ENCODE data around the gene ERCC1. TPM values are rescaled to one million over a fixed set of nuclear protein-coding genes. Genes with fewer than 3 reads are reported as not detected.
A peak's percentile ranks its signal among the peaks of the same experiment; 100 is the strongest.

ERCC1 gene
- total and polyA plus RNA-seq, 2 of the 13 experiments (the other 11 are each of a cell fraction or from before 2014, with no cell fraction given): 40.0 to 66.4 TPM

GRCh38 chr19:45423589-45424190 lies at the start of gene ERCC1 (continued):
- TF ChIP-seq, protein P1, sequence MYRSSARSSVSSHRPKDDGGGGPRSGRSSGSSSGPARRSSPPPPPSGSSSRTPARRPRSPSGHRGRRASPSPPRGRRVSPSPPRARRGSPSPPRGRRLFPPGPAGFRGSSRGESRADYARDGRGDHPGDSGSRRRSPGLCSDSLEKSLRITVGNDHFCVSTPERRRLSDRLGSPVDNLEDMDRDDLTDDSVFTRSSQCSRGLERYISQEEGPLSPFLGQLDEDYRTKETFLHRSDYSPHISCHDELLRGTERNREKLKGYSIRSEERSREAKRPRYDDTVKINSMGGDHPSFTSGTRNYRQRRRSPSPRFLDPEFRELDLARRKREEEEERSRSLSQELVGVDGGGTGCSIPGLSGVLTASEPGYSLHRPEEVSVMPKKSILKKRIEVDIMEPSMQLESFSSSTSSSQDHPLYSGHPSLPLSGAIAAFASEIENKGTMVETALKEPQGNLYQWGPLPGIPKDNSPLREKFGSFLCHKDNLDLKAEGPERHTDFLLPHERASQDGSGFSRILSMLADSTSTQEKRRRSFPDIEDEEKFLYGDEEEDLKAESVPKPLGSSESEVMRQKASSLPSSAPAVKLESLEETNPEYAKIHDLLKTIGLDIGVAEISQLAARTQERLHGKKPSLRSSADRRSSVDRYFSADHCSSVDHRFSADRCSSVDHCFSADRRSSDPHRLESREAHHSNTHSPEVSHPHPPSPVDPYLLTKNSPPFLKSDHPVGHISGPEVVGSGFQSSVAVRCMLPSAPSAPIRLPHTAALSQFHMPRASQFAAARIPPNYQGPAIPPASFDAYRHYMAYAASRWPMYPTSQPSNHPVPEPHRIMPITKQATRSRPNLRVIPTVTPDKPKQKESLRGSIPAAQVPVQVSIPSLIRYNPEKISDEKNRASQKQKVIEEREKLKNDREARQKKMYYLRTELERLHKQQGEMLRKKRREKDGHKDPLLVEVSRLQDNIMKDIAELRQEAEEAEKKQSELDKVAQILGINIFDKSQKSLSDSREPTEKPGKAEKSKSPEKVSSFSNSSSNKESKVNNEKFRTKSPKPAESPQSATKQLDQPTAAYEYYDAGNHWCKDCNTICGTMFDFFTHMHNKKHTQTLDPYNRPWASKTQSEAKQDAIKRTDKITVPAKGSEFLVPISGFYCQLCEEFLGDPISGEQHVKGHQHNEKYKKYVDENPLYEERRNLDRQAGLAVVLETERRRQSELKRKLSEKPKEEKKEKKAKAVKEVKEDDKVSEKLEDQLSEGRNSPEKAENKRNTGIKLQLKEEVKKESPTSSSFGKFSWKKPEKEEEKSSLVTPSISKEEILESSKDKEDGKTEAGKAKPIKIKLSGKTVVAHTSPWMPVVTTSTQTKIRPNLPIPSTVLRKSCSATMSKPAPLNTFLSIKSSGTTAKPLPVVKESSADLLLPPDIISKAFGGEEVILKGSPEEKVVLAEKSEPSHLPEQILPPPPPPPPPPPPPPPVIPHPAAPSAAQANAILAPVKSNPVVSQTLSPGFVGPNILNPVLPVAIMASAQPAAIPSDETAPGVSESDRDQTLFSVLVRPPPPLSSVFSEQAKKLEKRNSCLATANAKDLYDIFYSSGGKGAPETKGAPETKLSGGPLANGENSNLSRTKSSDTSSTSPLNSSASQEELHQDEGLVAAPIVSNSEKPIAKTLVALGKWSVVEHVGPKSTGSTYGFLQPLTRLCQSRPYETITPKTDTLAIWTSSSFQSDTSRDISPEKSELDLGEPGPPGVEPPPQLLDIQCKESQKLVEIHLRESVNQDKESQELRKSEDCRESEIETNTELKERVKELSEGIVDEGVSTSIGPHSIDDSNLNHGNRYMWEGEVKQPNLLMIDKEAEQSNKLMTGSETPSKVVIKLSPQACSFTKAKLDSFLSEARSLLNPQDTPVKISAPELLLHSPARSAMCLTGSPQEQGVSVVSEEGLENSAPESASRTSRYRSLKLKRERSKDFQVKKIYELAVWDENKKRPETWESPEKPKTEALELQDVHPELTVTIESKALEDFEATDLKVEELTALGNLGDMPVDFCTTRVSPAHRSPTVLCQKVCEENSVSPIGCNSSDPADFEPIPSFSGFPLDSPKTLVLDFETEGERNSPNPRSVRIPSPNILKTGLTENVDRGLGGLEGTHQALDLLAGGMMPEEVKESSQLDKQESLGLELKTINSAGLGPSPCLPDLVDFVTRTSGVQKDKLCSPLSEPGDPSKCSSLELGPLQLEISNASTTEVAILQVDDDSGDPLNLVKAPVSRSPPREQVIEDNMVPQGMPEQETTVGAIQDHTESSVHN (CRISPR knock-in tag; IDR thresholded peaks at IDR 0.05): peak; percentile 31; the same call in 1 of the 2 replicates
- TF ChIP-seq SSRP1 (CRISPR knock-in tag; IDR thresholded peaks at IDR 0.05): peak; percentile 40; the same call in 1 of the 2 replicates
- TF ChIP-seq FOXP1 (IDR thresholded peaks at IDR 0.05): no peak
- TF ChIP-seq FOXP1 (CRISPR knock-in tag; IDR thresholded peaks at IDR 0.05): no peak; the same call in 1 of the 2 replicates
- peak; percentile 98 for TF ChIP-seq ZNF687 (CRISPR knock-in tag; IDR thresholded peaks at IDR 0.05)
- no peak for TF ChIP-seq ATAD3A (CRISPR knock-in tag; IDR thresholded peaks at IDR 0.05)
- no peak; the same call in 1 of the 2 replicates for TF ChIP-seq ZC3H13 (CRISPR knock-in tag; IDR thresholded peaks at IDR 0.05)
- peak; percentile 88 for TF ChIP-seq TFDP1 (CRISPR knock-in tag; IDR thresholded peaks at IDR 0.05; ENCODE audit: borderline replicate concordance)
- no peak; the same call in 1 of the 2 replicates for TF ChIP-seq ZNF431 (CRISPR knock-in tag; IDR thresholded peaks at IDR 0.05; ENCODE audit: borderline replicate concordance, low read depth)
- no peak for TF ChIP-seq ZNF468 (CRISPR knock-in tag; IDR thresholded peaks at IDR 0.05)
- TF ChIP-seq HOXA5 (CRISPR knock-in tag; IDR thresholded peaks at IDR 0.05): no peak
- TF ChIP-seq NCOA2 (CRISPR knock-in tag; IDR thresholded peaks at IDR 0.05): peak; percentile 68
- TF ChIP-seq ZNF501 (CRISPR knock-in tag; IDR thresholded peaks at IDR 0.05): peak; percentile 91
- TF ChIP-seq HNRNPLL (IDR thresholded peaks at IDR 0.05; ENCODE audit: low read depth, low read length, poor library complexity, severe bottlenecking): peak; percentile 72
- peak; percentile 75; the same call in 1 of the 2 replicates for TF ChIP-seq ZNF205 (CRISPR knock-in tag; IDR thresholded peaks at IDR 0.05)
- peak; percentile 63; the same call in 1 of the 2 replicates for TF ChIP-seq ZNF558 (CRISPR knock-in tag; IDR thresholded peaks at IDR 0.05; ENCODE audit: borderline replicate concordance)
- TF ChIP-seq ZNF75D (CRISPR knock-in tag; IDR thresholded peaks at IDR 0.05; ENCODE audit: borderline replicate concordance): no peak
